Stimulated activated CD8-positive, alpha-beta memory T cell treated with anti-CD3 and anti-CD28 coated beads, Interleukin-4, amount 100 ng/mL, for 1 hour (primary cell): ENCODE measurements around the gene DNAI2.

ENCODE experiments used
- DNase-seq, 2 donors: peaks; one replicate each; pipeline ENCODE4 v3.0.0-alpha.2; 2020; ENCODE audit warnings: low read depth in 2 of 2, low spot score in 1 of 2

The DNAI2 gene

GRCh38 chr17:74274060-74274708 is at the start of gene DNAI2:
Gene DNAI2, plus strand, starts transcription at chr17:74274234. Its CDS starts 7,584 bp downstream, at chr17:74281818.
- DNase-seq: no peak

- DNase-seq: no peak
These were observed 48.9 kb upstream of the DNAI2 start for GRCh38 chr17:74224959-74225725.

- DNase-seq: no peak
These were observed 47.8 kb upstream of the DNAI2 start for GRCh38 chr17:74226252-74226651.

GRCh38 chr17:74227271-74228080 is 46.6 kb upstream of the DNAI2 start:
- DNase-seq: no peak

GRCh38 chr17:74228306-74228978 is 45.6 kb upstream of the DNAI2 start:
- no peak for DNase-seq

- no peak for DNase-seq
These were observed 43.1 kb upstream of the DNAI2 start for GRCh38 chr17:74230896-74231295.

- DNase-seq: no peak
These were observed 41.8 kb upstream of the DNAI2 start for GRCh38 chr17:74231928-74232907.

GRCh38 chr17:74233937-74234336 is 40.1 kb upstream of the DNAI2 start:
- DNase-seq: no peak

GRCh38 chr17:74234486-74234885 is 39.5 kb upstream of the DNAI2 start:
- no peak for DNase-seq

- DNase-seq: no peak
These were observed 38.9 kb upstream of the DNAI2 start for GRCh38 chr17:74235040-74235581.

GRCh38 chr17:74235911-74236371 is 38.1 kb upstream of the DNAI2 start:
- no peak for DNase-seq

GRCh38 chr17:74237321-74237720 is 36.7 kb upstream of the DNAI2 start:
- no peak for DNase-seq

- DNase-seq: no peak
These were observed 34.9 kb upstream of the DNAI2 start for GRCh38 chr17:74239172-74239571.

- DNase-seq: no peak
These were observed 33.3 kb upstream of the DNAI2 start for GRCh38 chr17:74240618-74241205.

GRCh38 chr17:74241431-74241830 is 32.6 kb upstream of the DNAI2 start:
- no peak for DNase-seq

- DNase-seq: no peak
These were observed 32.2 kb upstream of the DNAI2 start for GRCh38 chr17:74241847-74242246.

- DNase-seq: no peak
These were observed 30.9 kb upstream of the DNAI2 start for GRCh38 chr17:74243013-74243755.

- no peak for DNase-seq
These were observed 29.9 kb upstream of the DNAI2 start for GRCh38 chr17:74244128-74244527.

- no peak for DNase-seq
These were observed 29.5 kb upstream of the DNAI2 start for GRCh38 chr17:74244548-74244947.
